Activated B cell treated with CpG ODN at 0.5 μM for 24 hours (primary cell): Measurements from ENCODE around the gene SLK. TPM values are rescaled to one million over a fixed set of nuclear protein-coding genes. Genes with fewer than 3 reads are reported as not detected.

Source experiments
- ATAC-seq: fragments of 200-7000 bp; cut with Tn5 transposase; one replicate; pipeline ENCODE4 v1.10.0; 2021; ENCODE audit warnings: low read depth, mild to moderate bottlenecking, moderate library complexity
- CTCF ChIA-PET: fragments of 350-600 bp; sonication (Branson Sonifier 250); formaldehyde crosslinking; loops from one replicate; lab custom pipeline; 2021; ENCODE audit warnings: antibody characterized with exemption; lab: Charles Lee
- POLR2A ChIA-PET: fragments of 350-600 bp; sonication (Branson Sonifier 250); formaldehyde crosslinking; loops from one replicate; lab custom pipeline; 2021; ENCODE audit warnings: antibody characterized with exemption; lab: Charles Lee
- DNase-seq: peaks from one replicate; pipeline ENCODE4 v3.0.0; 2022
- H3K27ac Mint-ChIP-seq: one replicate; pipeline ENCODE4 v1.8.0; 2020; ENCODE audit warnings: mixed read lengths
- H3K27me3 Mint-ChIP-seq: one replicate; pipeline ENCODE4 v1.8.0; 2021; ENCODE audit warnings: mixed read lengths
- H3K36me3 Mint-ChIP-seq: one replicate; pipeline ENCODE4 v1.8.0; 2021; ENCODE audit warnings: low read depth, mixed read lengths
- H3K4me1 Mint-ChIP-seq: one replicate; pipeline ENCODE4 v1.8.0; 2021; ENCODE audit warnings: mixed read lengths
- H3K4me3 Mint-ChIP-seq: one replicate; pipeline ENCODE4 v1.8.0; 2020; ENCODE audit warnings: mild to moderate bottlenecking, mixed read lengths
- H3K9me3 Mint-ChIP-seq: one replicate; pipeline ENCODE4 v1.8.0; 2020; ENCODE audit warnings: mixed read lengths
- CTCF ChIP-seq: fragments of 200-600 bp; IDR thresholded peaks from one replicate; pipeline ENCODE4 v1.8.0; 2022; ENCODE audit warnings: antibody characterized with exemption, mild to moderate bottlenecking
- intact Hi-C: fragments of 100-400 bp; cut with micrococcal nuclease; formaldehyde crosslinking; loops from one replicate; pipeline ENCODE4 v1.15.1; 2024
- total RNA-seq: library from RNA; stranded (reverse); gene quantifications from 2 replicates; pipeline ENCODE4 v1.2.3, GENCODE V29; 2022

Gene SLK
- total RNA-seq, 1 donor from 2014 or later = 14.0 TPM

GRCh38 chr10:104018471-104018870, 51.5 kb downstream of the SLK start:
- CTCF ChIA-PET = no interaction called here
- Mint-ChIP-seq H3K27me3 (no peaks in the 10 kb centered on the region), H3K36me3 (peaks cover 59% of the 10 kb centered on the region), H3K4me3 (no peak overlapping the region), H3K27ac (no peak overlapping the region), H3K9me3 (no peaks in the 10 kb centered on the region), H3K4me1 (no peaks in the 10 kb centered on the region)
- DNase-seq (no peak), ATAC-seq (no peak)
- intact Hi-C loops = no loop called here
- POLR2A ChIA-PET = no interaction called here
- TF ChIP-seq CTCF = no peak

- ATAC-seq (no peak), DNase-seq (no peak)
- Mint-ChIP-seq H3K27ac (no peak overlapping the region), H3K27me3 (no peaks in the 10 kb centered on the region), H3K4me1 (no peaks in the 10 kb centered on the region), H3K36me3 (peaks cover 65% of the 10 kb centered on the region), H3K4me3 (no peak overlapping the region), H3K9me3 (no peaks in the 10 kb centered on the region)
- ChIA-PET POLR2A (no interaction called here), CTCF (no interaction called here)
- intact Hi-C loops = no loop called here
- no peak for TF ChIP-seq CTCF
Observed at GRCh38 chr10:104020020-104020419, 53.1 kb downstream of the SLK start.

DNA sequence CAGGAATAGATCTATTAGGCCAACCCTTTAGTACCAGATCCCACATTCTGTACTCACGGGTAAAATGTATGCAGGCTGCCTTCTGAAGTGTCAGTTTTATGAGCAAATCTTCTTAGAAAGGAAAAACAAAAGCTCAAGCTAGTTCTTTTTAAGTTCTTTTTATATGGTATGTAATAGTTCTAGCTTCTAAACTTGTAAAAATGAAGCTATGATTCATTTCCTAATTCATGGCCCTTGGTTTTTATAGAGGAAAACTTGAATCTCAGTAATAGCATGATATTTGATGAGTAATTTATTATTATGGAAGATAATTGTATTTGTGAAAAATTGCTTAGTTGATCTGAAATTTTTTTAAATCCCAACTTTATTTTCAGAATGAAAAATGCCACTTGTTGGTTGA, 54.3 kb downstream of the SLK start:
- ATAC-seq (no peak), DNase-seq (no peak)
- CTCF ChIA-PET = interaction anchor here (0.7 kb wide), 1 partner anchor 133 kb away, joined by 3 read pairs; no protein-coding TSS in a partner anchor
- H3K4me1 Mint-ChIP-seq = no peaks in the 10 kb centered on the region
- no peaks in the 10 kb centered on the region for H3K27me3 Mint-ChIP-seq
- TF ChIP-seq CTCF = no peak
- intact Hi-C loops = no loop called here
- POLR2A ChIA-PET = interaction anchor here (0.7 kb wide), 1 partner anchor 39 kb away, joined by 3 read pairs; no protein-coding TSS in a partner anchor
- H3K9me3 Mint-ChIP-seq = no peaks in the 10 kb centered on the region
- H3K27ac Mint-ChIP-seq = no peak overlapping the region
- peaks cover 77% of the 10 kb centered on the region for H3K36me3 Mint-ChIP-seq
- H3K4me3 Mint-ChIP-seq = no peak overlapping the region

DNA sequence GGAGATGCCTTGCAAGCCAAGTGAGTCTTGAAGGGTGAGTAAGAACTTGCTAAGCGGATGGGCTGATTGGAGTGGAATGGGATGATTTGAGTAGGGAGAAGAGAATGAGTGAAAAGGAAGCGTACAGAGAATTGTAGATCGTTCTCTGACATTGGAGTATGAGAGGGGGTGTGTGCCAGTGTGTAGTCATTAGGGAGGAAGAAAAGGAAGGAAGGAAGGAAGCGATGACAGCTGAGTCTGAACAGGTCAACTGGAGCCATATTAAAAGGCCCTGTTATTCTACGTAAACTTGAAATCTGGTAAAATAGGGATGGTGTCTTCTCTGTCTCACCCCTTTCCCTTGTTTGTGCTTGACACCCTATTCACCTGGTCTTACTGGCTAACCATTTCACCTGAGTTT, 55.1 kb downstream of the SLK start:
- no peak overlapping the region for H3K27ac Mint-ChIP-seq
- no peak for ATAC-seq
- CTCF ChIA-PET = interaction anchor here (0.7 kb wide), 1 partner anchor 134 kb away, joined by 3 read pairs; no protein-coding TSS in a partner anchor
- H3K4me1 Mint-ChIP-seq = no peaks in the 10 kb centered on the region
- peaks cover 77% of the 10 kb centered on the region for H3K36me3 Mint-ChIP-seq
- DNase-seq = no peak
- H3K4me3 Mint-ChIP-seq = no peak overlapping the region
- POLR2A ChIA-PET = interaction anchor here (0.7 kb wide), 1 partner anchor 39 kb away, joined by 3 read pairs; no protein-coding TSS in a partner anchor
- intact Hi-C loops = no loop called here
- no peaks in the 10 kb centered on the region for H3K9me3 Mint-ChIP-seq
- TF ChIP-seq CTCF = no peak
- H3K27me3 Mint-ChIP-seq = no peaks in the 10 kb centered on the region

DNA sequence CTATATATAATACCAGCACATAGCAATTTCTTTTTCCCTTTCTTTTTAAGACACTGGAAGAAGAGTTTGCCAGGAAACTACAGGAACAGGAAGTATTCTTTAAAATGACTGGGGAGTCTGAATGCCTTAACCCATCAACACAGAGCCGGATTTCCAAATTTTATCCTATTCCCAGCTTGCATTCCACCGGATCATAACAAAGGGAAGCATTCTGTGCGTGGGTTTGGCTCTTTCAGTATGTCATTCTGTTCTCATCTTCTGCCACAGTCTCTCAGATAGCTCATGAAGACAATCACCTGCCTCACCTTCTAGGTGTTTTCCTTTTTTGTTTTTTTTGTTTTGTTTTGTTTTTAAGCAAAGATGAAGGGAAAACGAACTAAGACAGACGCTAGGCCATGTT, 58.6 kb downstream of the SLK start:
- ATAC-seq = no peak
- H3K27ac Mint-ChIP-seq = no peak overlapping the region
- ChIA-PET CTCF (no interaction called here), POLR2A (no interaction called here)
- no peak overlapping the region for H3K4me3 Mint-ChIP-seq
- no peak for DNase-seq
- peaks cover 73% of the 10 kb centered on the region for H3K36me3 Mint-ChIP-seq
- H3K4me1 Mint-ChIP-seq = no peaks in the 10 kb centered on the region
- intact Hi-C loops = loop anchor here (5.0 kb wide), 1 partner anchor 97 kb away; the partner anchor contains the start of gene SFR1
- no peaks in the 10 kb centered on the region for H3K9me3 Mint-ChIP-seq
- TF ChIP-seq CTCF = no peak
- no peaks in the 10 kb centered on the region for H3K27me3 Mint-ChIP-seq
